GM15510 (cell line): ENCODE measurements around the gene LAMB1.

Source experiments
- POLR2A ChIP-seq: IDR thresholded peaks from 3 replicates; pipeline ENCODE4 v1.6.1; 2011; ENCODE audit warnings: borderline replicate concordance; ENCODE audit not compliant: insufficient read length; ENCODE audit errors: extremely low read depth

The LAMB1 gene

DNA sequence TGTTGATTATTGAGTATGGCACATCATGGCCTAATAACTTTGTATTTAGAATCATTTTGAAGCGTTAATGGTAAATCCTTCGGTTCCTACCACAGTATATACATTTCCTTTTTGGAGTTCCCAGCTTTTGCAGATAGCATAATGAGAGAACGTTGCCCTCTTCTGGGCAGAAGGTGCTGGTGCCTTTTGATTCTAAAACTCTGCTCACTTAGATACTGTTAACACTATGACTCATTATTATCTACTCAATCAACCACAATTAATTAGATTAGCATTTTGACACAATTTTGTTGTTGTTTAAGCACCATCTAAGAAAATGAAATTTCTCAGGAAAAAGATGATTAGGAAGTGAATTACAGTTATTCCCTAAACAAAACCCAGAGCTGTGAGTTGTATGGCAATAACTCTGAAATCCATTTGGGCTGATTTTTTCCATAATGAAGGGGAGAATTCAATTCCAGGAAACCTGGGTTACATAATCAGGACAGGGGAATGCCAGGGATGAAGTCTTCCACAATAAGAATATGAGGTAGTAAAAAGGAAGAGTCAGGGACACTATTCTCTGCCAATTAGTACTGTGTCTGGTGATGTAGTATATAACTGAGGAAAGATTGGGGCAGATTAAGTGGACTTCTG is 123.4 kb downstream of the LAMB1 start:
- TF ChIP-seq POLR2A: no peak

DNA sequence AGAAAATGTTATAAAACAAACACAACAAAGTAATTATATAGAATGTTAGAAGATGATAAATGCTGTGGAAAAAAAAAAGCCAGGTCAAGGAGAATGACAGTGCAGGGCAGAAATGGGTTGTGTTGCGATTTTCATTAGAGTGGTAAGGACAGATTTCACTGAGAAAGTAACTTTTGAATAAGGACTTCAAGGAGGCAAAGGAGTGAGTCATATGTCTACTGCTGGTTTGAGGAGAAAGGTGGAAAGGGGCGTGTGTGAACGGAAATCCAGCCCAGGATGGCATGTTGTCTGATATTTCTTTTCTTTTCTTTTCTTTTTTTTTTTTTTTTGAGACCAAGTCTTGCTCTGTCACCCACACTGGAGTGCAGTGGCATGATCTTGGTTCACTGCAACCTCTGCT is 124.3 kb downstream of the LAMB1 start:
- no peak for TF ChIP-seq POLR2A

DNA sequence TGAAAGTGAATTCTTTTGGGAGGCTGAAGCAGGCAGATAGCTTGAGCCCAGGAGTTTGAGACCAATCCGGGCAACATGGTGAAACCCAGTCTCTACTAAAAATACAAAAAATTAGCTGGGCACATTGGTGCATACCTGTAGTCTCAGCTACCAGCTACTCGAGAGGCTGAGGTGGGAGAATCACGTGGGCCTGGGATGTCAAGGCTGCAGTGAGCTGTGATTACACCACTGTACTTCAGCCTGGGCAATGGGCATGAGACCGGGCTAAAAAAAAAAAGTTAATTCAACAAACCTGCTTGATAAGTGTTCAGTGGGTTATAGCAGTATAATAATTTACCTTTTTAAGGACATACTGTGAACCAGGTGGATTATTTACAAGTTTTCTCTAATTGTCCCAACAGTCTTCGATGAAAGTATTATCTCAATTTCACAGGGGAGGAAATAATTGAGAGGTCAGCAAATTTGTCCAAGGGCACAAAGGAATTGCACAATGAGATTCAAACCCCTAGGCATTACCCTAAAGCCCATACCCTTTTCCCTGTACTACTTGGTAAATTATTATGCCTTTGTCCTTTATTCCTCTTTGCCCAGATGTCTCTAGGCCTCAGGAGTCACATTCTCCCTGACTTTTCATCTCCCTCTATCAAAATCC is 125.1 kb downstream of the LAMB1 start:
- TF ChIP-seq POLR2A: no peak

DNA sequence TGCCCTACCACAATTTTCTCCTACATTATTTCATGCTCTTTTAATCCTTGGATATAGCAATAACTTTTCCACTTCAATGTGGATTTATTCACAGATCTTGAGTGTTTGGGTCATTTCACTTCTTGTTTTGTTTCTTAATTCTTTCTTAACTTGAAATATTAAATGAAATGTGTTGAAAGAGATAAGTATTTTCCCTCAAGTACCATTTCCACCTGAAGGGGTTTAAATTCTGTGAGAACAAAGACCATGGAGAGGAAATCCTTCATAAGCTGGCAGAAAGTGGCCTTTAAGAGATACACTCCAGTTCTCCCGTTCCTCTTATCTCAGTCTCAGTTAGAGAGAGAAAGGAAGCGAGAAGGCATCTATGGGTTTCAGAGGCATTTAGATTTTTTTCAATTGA is 126.0 kb downstream of the LAMB1 start:
- no peak for TF ChIP-seq POLR2A

DNA sequence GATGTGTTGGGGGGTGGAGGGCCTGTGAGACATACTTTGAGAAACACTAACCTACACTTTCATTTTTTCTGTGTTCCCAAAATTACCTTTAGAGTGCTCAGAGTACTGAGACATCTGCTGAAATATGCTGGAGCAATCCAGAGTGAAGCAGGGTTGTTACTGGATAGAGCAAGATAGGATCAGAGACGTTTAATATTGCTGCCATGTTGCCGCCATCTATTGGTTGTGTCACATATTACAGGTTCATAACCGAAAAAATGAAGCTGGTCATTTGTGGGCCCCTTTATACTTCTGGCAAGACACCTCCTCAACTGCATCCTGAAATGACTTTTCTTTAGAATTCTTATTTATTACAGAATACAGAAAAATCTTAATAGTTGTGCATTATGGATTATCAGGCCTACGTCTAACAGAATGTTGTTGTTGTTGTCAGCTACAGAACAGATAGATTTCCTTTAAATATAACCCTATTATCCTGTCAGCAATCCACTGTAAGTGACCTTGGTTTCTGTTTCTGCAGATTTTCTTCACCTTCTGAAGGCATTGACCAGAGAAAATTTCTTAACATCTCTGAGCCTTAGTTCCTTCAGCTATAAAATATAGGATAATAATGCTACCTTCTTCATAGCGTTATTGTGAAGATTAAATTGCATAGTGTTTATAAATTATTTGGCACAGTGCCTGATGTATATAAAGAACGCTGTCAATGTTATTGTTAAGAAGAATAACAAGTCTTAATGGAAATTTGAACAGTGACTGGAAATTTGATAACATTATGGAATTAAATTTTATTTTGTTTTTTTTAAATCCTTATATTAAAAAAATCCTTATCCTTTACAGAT is 128.1 kb downstream of the LAMB1 start:
- no peak for TF ChIP-seq POLR2A

DNA sequence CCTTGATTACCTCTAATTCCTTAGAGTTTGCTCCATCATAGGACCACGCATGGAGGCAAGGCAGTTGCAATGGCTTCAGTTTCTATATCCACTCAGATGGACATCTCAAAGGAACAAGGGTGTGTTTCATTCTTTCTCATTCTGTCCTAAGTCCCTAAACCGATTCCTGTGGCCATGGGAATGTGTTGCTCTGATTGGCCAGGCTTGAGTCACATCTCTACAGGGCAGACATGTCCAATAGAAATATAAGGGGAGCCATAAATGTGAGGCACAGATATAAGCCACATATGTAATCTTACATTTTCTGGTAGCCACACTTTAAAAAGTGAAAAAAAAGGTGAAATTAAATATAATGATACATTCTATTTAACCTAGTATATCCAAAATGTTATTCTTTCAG is 128.8 kb downstream of the LAMB1 start:
- no peak for TF ChIP-seq POLR2A
